TTC549 (cell line): Measurements from ENCODE around the gene GSTA3.
"Not testable (repeated sequence)": the region's sequence is repeated elsewhere in the genome, so short reads cannot be mapped to it uniquely, and the experiment has no call there.

ENCODE experiments used
- FAIRE-seq: peaks from 2 replicates; lab custom pipeline; 2012; peaks lifted over from hg19 to GRCh38; lab: Jason Lieb, UNC

GSTA3 gene

GRCh38 chr6:52910091-52910490, 593 bp upstream of the GSTA3 start:
- FAIRE-seq: no peak

GRCh38 chr6:52909131-52909530, 367 bp downstream of the GSTA3 start:
- FAIRE-seq: no peak

- FAIRE-seq: no peak
Measured at GRCh38 chr6:52908526-52908925, 972 bp downstream of the GSTA3 start.

GRCh38 chr6:52904562-52905279, 4.8 kb downstream of the GSTA3 start:
- no peak for FAIRE-seq

- no peak for FAIRE-seq
Measured at GRCh38 chr6:52900536-52900935, 9.0 kb downstream of the GSTA3 start.

GRCh38 chr6:52895790-52896189, 13.7 kb downstream of the GSTA3 start:
- FAIRE-seq: not testable (repeated sequence)

- no peak for FAIRE-seq
Measured at GRCh38 chr6:52894285-52894684, 15.2 kb downstream of the GSTA3 start.

- FAIRE-seq: no peak
Measured at GRCh38 chr6:52893803-52894202, 15.7 kb downstream of the GSTA3 start.

- FAIRE-seq: no peak
Measured at GRCh38 chr6:52893221-52893620, 16.3 kb downstream of the GSTA3 start.

GRCh38 chr6:52890018-52890417, 19.5 kb downstream of the GSTA3 start:
- no peak for FAIRE-seq

GRCh38 chr6:52887910-52888524, 21.5 kb downstream of the GSTA3 start:
- FAIRE-seq: no peak

GRCh38 chr6:52881996-52882841, 27.3 kb downstream of the GSTA3 start:
- no peak for FAIRE-seq

GRCh38 chr6:52881662-52881995, 27.9 kb downstream of the GSTA3 start:
- FAIRE-seq: no peak

GRCh38 chr6:52877786-52878185, 31.7 kb downstream of the GSTA3 start:
- FAIRE-seq: no peak

GRCh38 chr6:52877168-52877567, 32.3 kb downstream of the GSTA3 start:
- no peak for FAIRE-seq

- FAIRE-seq: no peak
Measured at GRCh38 chr6:52876056-52876787, 33.3 kb downstream of the GSTA3 start.

GRCh38 chr6:52872031-52872430, 37.5 kb downstream of the GSTA3 start:
- no peak for FAIRE-seq

- no peak for FAIRE-seq
Measured at GRCh38 chr6:52871621-52872020, 37.9 kb downstream of the GSTA3 start.

- not testable (repeated sequence) for FAIRE-seq
Measured at GRCh38 chr6:52870335-52871091, 39.0 kb downstream of the GSTA3 start.

- FAIRE-seq: not testable (repeated sequence)
Measured at GRCh38 chr6:52868899-52869298, 40.6 kb downstream of the GSTA3 start.

GRCh38 chr6:52868240-52868639, 41.3 kb downstream of the GSTA3 start:
- no peak for FAIRE-seq

GRCh38 chr6:52861151-52861550, 48.3 kb downstream of the GSTA3 start:
- not testable (repeated sequence) for FAIRE-seq
